Measurements from ENCODE around the gene USP44. TPM values are rescaled to one million over a fixed set of nuclear protein-coding genes. Genes with fewer than 3 reads are reported as not detected.

USP44 gene
- total and polyA plus RNA-seq, 12 donors: 0.69 to 3.0 (median 1.3) TPM

GRCh38 chr12:95593266-95593871, 42.1 kb upstream of the USP44 start:
- Histone ChIP-seq H3K9me3 (replicated peaks in 1 of 3) (no peaks in the 10 kb centered on the region), H3K27me3 (peaks cover 9% of the 10 kb centered on the region), H3K4me1 (replicated peaks in 1 of 2) (no peaks in the 10 kb centered on the region), H3K27ac (no peak overlapping the region), H3K4me3 (no peak overlapping the region), H3K36me3 (replicated peaks in 1 of 2) (no peaks in the 10 kb centered on the region)
- 29 to 51% (median 38%) methylated on average over 6 to 7 of the region's 7 CpGs for WGBS, 4 donors
- intact Hi-C loops (cut with DNase I): no loop called here
- TF ChIP-seq, protein P1, sequence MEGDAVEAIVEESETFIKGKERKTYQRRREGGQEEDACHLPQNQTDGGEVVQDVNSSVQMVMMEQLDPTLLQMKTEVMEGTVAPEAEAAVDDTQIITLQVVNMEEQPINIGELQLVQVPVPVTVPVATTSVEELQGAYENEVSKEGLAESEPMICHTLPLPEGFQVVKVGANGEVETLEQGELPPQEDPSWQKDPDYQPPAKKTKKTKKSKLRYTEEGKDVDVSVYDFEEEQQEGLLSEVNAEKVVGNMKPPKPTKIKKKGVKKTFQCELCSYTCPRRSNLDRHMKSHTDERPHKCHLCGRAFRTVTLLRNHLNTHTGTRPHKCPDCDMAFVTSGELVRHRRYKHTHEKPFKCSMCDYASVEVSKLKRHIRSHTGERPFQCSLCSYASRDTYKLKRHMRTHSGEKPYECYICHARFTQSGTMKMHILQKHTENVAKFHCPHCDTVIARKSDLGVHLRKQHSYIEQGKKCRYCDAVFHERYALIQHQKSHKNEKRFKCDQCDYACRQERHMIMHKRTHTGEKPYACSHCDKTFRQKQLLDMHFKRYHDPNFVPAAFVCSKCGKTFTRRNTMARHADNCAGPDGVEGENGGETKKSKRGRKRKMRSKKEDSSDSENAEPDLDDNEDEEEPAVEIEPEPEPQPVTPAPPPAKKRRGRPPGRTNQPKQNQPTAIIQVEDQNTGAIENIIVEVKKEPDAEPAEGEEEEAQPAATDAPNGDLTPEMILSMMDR (IDR thresholded peaks at IDR 0.05): no peak
- TF ChIP-seq POLR2A (IDR thresholded peaks at IDR 0.05): no peak
- DNase-seq: peak in 2 of 7 donors; percentile 28 to 29

DNA sequence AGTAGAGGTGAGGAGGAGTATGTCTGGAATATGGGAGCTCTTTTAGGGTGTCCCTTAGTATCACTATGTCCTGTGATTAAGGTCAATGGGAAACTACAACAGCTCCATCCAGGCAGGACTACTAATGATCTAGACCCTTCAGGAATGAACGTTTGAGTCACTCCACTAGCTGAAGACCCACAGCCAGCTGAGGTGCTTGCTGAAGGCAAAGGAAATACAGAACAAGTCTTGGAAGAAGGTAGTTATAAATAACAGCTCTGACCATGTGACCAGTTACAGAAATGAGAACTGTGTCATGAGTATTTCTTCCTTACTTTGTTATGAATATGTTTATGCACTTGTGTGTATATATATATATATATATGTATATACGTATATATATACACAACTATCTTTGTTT, 40.5 kb upstream of the USP44 start:
- TF ChIP-seq, protein P1 (IDR thresholded peaks at IDR 0.05): no peak
- TF ChIP-seq POLR2A (IDR thresholded peaks at IDR 0.05): no peak
- Histone ChIP-seq H3K27ac (no peak overlapping the region), H3K4me1 (replicated peaks in 1 of 2) (no peaks in the 10 kb centered on the region), H3K9me3 (replicated peaks in 1 of 3) (no peaks in the 10 kb centered on the region), H3K36me3 (replicated peaks in 1 of 2) (no peaks in the 10 kb centered on the region), H3K4me3 (no peak overlapping the region), H3K27me3 (peaks cover 16% of the 10 kb centered on the region)
- intact Hi-C loops (cut with DNase I): no loop called here
- 49 to 65% (median 57%) methylated on average over 2 of the region's 2 CpGs for WGBS, 4 donors
- no peak for DNase-seq

- Histone ChIP-seq H3K27me3 (peaks cover 16% of the 10 kb centered on the region), H3K27ac (no peak overlapping the region), H3K4me3 (no peak overlapping the region), H3K9me3 (replicated peaks in 1 of 3) (no peaks in the 10 kb centered on the region), H3K36me3 (replicated peaks in 1 of 2) (no peaks in the 10 kb centered on the region), H3K4me1 (replicated peaks in 1 of 2) (no peaks in the 10 kb centered on the region)
- intact Hi-C loops (cut with DNase I): no loop called here
- no peak for DNase-seq
- TF ChIP-seq, protein P1 (IDR thresholded peaks at IDR 0.05): no peak
- no peak for TF ChIP-seq POLR2A (IDR thresholded peaks at IDR 0.05)
- WGBS, 4 donors: 97 to 100% (median 99%) methylated on average over 2 of the region's 2 CpGs; no CpG with 5 or more reads in 1 of the 4 donors
Observed at GRCh38 chr12:95590775-95591174, 39.5 kb upstream of the USP44 start.

GRCh38 chr12:95583933-95584332, 32.7 kb upstream of the USP44 start:
- Histone ChIP-seq H3K4me3 (no peak overlapping the region), H3K4me1 (replicated peaks in 1 of 2) (no peaks in the 10 kb centered on the region), H3K27ac (no peak overlapping the region), H3K9me3 (replicated peaks in 1 of 3) (no peaks in the 10 kb centered on the region), H3K36me3 (replicated peaks in 1 of 2) (no peaks in the 10 kb centered on the region), H3K27me3 (peaks cover 12% of the 10 kb centered on the region)
- 45 to 57% (median 54%) methylated on average over 2 of the region's 2 CpGs for WGBS, 4 donors
- intact Hi-C loops (cut with DNase I): loop anchor here (5.0 to 10.0 kb wide), 2 partner anchors 228 to 231 kb away; no protein-coding TSS in a partner anchor
- no peak for DNase-seq
- TF ChIP-seq, protein P1 (IDR thresholded peaks at IDR 0.05): no peak
- no peak for TF ChIP-seq POLR2A (IDR thresholded peaks at IDR 0.05)

Measured in adrenal gland (tissue), 12 donors.